HL-60 (cell line): ENCODE measurements around the gene PLA2G4D.

Source experiments
- DNase-seq, 2 experiments: peaks; one replicate each; pipeline ENCODE4 v3.0.0-alpha.2; 2010 to 2020; ENCODE audit warnings: low read depth in 1 of 2, low spot score in 1 of 2
- H3K27ac ChIP-seq: fragments of 250-450 bp; sonication (Bioruptor Pico); replicated peaks from 2 replicates; pipeline ENCODE4 v1.5.1; 2020; ENCODE audit warnings: mild to moderate bottlenecking, moderate library complexity
- H3K27me3 ChIP-seq: fragments of 250-450 bp; sonication (Bioruptor Pico); 2 replicates; pipeline ENCODE4 v1.5.1; 2021; ENCODE audit warnings: mild to moderate bottlenecking, moderate library complexity; ENCODE audit not compliant: insufficient read depth, poor library complexity, severe bottlenecking
- H3K4me3 ChIP-seq: replicated peaks from 2 replicates; pipeline ENCODE4 v1.5.1; 2011; ENCODE audit warnings: mild to moderate bottlenecking, control low read depth, low read length; ENCODE audit not compliant: insufficient read depth
- CTCF ChIP-seq: IDR thresholded peaks from one replicate; pipeline ENCODE4 v1.5.1; 2011; ENCODE audit warnings: low read length, control low read depth, inconsistent platforms; ENCODE audit not compliant: insufficient read depth
- GABPA ChIP-seq: IDR thresholded peaks from 2 replicates; pipeline ENCODE4 v1.6.1; 2012; ENCODE audit warnings: low read depth
- POLR2AphosphoS5 ChIP-seq: IDR thresholded peaks from 2 replicates; pipeline ENCODE4 v1.6.1; 2012; ENCODE audit warnings: low read depth
- REST ChIP-seq: IDR thresholded peaks from 2 replicates; pipeline ENCODE4 v1.6.1; 2012; ENCODE audit warnings: low read depth; ENCODE audit not compliant: insufficient replicate concordance
- SPI1 ChIP-seq: IDR thresholded peaks from 2 replicates; pipeline ENCODE4 v1.6.1; 2012; ENCODE audit warnings: low read depth, mild to moderate bottlenecking, borderline replicate concordance

Gene PLA2G4D

GRCh38 chr15:42069025-42069424, 25.3 kb downstream of the PLA2G4D start:
- H3K27me3 ChIP-seq = no peaks in the 10 kb centered on the region
- no peak for DNase-seq
- H3K27ac ChIP-seq = no peak overlapping the region
- TF ChIP-seq CTCF (no peak), SPI1 (no peak), REST (no peak), POLR2AphosphoS5 (no peak), GABPA (no peak)
- no peak overlapping the region for H3K4me3 ChIP-seq

GRCh38 chr15:42068601-42069000, 25.8 kb downstream of the PLA2G4D start:
- TF ChIP-seq CTCF (no peak), POLR2AphosphoS5 (no peak)
- no peak for DNase-seq
- no peak overlapping the region for H3K4me3 ChIP-seq
- no peak overlapping the region for H3K27ac ChIP-seq
- no peaks in the 10 kb centered on the region for H3K27me3 ChIP-seq

GRCh38 chr15:42066764-42067415, 27.5 kb downstream of the PLA2G4D start:
- TF ChIP-seq GABPA = no peak
- no peak for TF ChIP-seq REST
- TF ChIP-seq CTCF = no peak
- TF ChIP-seq POLR2AphosphoS5 = no peak
- TF ChIP-seq SPI1 = no peak
- no peak overlapping the region for H3K4me3 ChIP-seq
- no peaks in the 10 kb centered on the region for H3K27me3 ChIP-seq
- DNase-seq = no peak
- H3K27ac ChIP-seq = no peak overlapping the region

GRCh38 chr15:42065468-42065867, 28.9 kb downstream of the PLA2G4D start:
- Histone ChIP-seq H3K4me3 (no peak overlapping the region), H3K27ac (no peak overlapping the region), H3K27me3 (no peaks in the 10 kb centered on the region)
- TF ChIP-seq GABPA = no peak
- no peak for TF ChIP-seq CTCF
- no peak for TF ChIP-seq POLR2AphosphoS5
- no peak for TF ChIP-seq REST
- no peak for TF ChIP-seq SPI1
- DNase-seq = no peak
